Measurements from ENCODE around the gene CSE1L. TPM values are rescaled to one million over a fixed set of nuclear protein-coding genes. Genes with fewer than 3 reads are reported as not detected.

CSE1L gene
- total RNA-seq, 1 experiment from 2014 or later: 158 TPM

DNA sequence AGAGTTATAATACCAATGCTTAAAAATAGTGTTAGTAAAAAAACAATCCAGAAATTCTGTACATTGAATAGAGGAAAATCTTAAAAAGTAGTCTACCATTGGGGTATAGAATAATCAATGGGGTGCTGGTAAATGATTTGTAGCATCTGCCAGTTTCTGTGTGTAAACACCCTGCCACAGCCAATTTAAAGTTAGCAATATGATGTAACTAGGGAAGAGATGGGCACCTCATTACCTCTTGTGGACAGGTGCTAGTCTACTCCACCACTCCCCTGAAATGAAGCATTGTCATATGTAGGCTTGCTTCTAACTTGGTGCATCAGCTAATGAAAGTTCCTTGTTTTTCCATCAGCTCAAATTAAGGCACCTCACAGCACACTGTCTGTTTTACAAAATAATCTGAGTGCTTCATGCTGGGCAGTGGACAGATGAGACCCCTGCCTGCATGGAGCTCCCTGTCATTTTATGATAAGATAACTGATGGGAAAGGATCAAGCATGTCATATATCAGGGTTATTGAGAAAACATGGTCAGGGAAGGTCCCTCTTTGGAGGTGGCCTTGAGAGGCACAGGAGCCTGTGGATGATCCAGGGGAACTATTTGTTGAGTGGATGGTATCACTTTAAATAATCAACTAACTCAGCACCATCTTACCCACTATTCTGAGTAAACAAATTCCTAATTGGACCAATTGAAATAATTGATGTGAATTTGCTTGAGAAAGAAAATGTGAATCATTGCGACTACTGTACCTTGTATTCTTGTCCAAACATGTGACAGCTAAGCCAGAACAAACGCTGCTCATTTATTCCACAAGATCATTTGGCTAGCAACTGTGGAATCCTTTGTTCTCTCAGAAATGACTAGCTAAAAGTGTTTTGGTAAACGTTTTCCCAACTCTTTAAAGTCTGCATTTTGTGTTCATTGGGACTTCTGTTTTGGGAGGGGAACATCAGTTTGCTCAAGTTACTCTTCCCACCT is 45.9 kb upstream of the CSE1L start (continued):
- no peak for TF ChIP-seq POLR2A (IDR thresholded peaks at IDR 0.05; ENCODE audit: borderline replicate concordance, extremely low read depth, insufficient read depth, insufficient read length)
- TF ChIP-seq ZFX (IDR thresholded peaks at IDR 0.05): no peak

GRCh38 chr20:49001741-49002140 is 44.4 kb upstream of the CSE1L start:
- ChIA-PET POLR2A (no interaction called here), CTCF (no interaction called here), RAD21 (ENCODE audit: low non-redundant PET in 1 of 2, low total read pairs in 2 of 2, uncharacterized antibody in 2 of 2, unreplicated experiment in 2 of 2) (no interaction called here)
- Histone ChIP-seq H3K36me3 (ENCODE audit: control insufficient read depth in 1 of 2, insufficient read depth in 2 of 2, low read length in 2 of 2) (peaks cover 14 to 25% of the 10 kb centered on the region in 2 experiments; a peak in 3 of 4 replicates), H2AFZ (ENCODE audit: low read depth, low read length, poor library complexity, severe bottlenecking) (no peak overlapping the region), H4K20me1 (ENCODE audit: insufficient read depth) (no peaks in the 10 kb centered on the region), H3K9ac (ENCODE audit: low read length) (no peak overlapping the region), H3K4me1 (ENCODE audit: control insufficient read depth in 1 of 2, insufficient read depth in 2 of 2, low read length in 2 of 2) (no peaks in the 10 kb centered on the region), H3K79me2 (ENCODE audit: insufficient read depth, low read length) (no peaks in the 10 kb centered on the region), H3K27me3 (ENCODE audit: insufficient read depth, low read length) (no peaks in the 10 kb centered on the region), H3K9me2 (ENCODE audit: insufficient read depth) (no peaks in the 10 kb centered on the region), H3K4me2 (ENCODE audit: low read length) (no peak overlapping the region), H3K27ac (ENCODE audit: low read depth, low read length) (no peak overlapping the region), H3K9me3 (ENCODE audit: control insufficient read depth in 1 of 2, insufficient read depth in 1 of 2, low read depth in 1 of 2, low read length in 2 of 2) (no peaks in the 10 kb centered on the region), H3K4me3 (replicated peaks in 1 of 2; ENCODE audit: low read depth in 1 of 2, low read length in 2 of 2) (no peak overlapping the region)
- intact Hi-C loops (cut with micrococcal nuclease): no loop called here
- no peak for ATAC-seq
- no peak for TF ChIP-seq ELF1 (IDR thresholded peaks at IDR 0.05; ENCODE audit: borderline replicate concordance, low read depth)
- TF ChIP-seq SP1 (IDR thresholded peaks at IDR 0.05; ENCODE audit: low read depth): no peak
- no peak for TF ChIP-seq SIN3A (IDR thresholded peaks at IDR 0.05; ENCODE audit: low read depth)
- TF ChIP-seq ZNF274 (IDR thresholded peaks at IDR 0.05; ENCODE audit: low read depth, low read length): no peak
- TF ChIP-seq YY1 (IDR thresholded peaks at IDR 0.05; ENCODE audit: extremely low read depth, insufficient replicate concordance, low read depth, low read length): no peak
- no peak for TF ChIP-seq EZH2phosphoT487 (IDR thresholded peaks at IDR 0.05; ENCODE audit: borderline replicate concordance)
- no peak for TF ChIP-seq CTCF (IDR thresholded peaks at IDR 0.05 in 2 of 3, conservative IDR thresholded peaks at IDR 0.05 in 1 of 3; ENCODE audit: borderline replicate concordance in 1 of 3, insufficient read depth in 1 of 3, low read depth in 2 of 3, low read length in 2 of 3)
- TF ChIP-seq POLR2AphosphoS5 (IDR thresholded peaks at IDR 0.05; ENCODE audit: low read depth, low read length): no peak
- no peak for TF ChIP-seq EGR1 (IDR thresholded peaks at IDR 0.05; ENCODE audit: low read depth)
- TF ChIP-seq CEBPB (IDR thresholded peaks at IDR 0.05; ENCODE audit: low read depth): no peak
- TF ChIP-seq, protein P1, sequence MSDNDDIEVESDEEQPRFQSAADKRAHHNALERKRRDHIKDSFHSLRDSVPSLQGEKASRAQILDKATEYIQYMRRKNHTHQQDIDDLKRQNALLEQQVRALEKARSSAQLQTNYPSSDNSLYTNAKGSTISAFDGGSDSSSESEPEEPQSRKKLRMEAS (IDR thresholded peaks at IDR 0.05): no peak
- TF ChIP-seq FOSL1 (IDR thresholded peaks at IDR 0.05; ENCODE audit: low read depth): no peak
- TF ChIP-seq ZFX (IDR thresholded peaks at IDR 0.05): no peak
- TF ChIP-seq POLR2A (IDR thresholded peaks at IDR 0.05; ENCODE audit: borderline replicate concordance, extremely low read depth, insufficient read depth, insufficient read length): no peak
- TF ChIP-seq SRF (IDR thresholded peaks at IDR 0.05; ENCODE audit: low read depth): no peak
- no TSS peak for BruUV-seq (replicated peaks)
- no peak for DNase-seq (ENCODE audit: low read depth, low spot score)
